HG03108 (cell line): ENCODE data around the gene TMEM145.
"Not testable (repeated sequence)": the region's sequence is repeated elsewhere in the genome, so short reads cannot be mapped to it uniquely, and the experiment has no call there.

ENCODE experiments used
- ATAC-seq: cut with Tn5 transposase; IDR thresholded peaks from one replicate; pipeline ENCODE4 v1.9.1; 2021; ENCODE audit warnings: moderate library complexity; ENCODE audit not compliant: unreplicated experiment

TMEM145 gene

DNA sequence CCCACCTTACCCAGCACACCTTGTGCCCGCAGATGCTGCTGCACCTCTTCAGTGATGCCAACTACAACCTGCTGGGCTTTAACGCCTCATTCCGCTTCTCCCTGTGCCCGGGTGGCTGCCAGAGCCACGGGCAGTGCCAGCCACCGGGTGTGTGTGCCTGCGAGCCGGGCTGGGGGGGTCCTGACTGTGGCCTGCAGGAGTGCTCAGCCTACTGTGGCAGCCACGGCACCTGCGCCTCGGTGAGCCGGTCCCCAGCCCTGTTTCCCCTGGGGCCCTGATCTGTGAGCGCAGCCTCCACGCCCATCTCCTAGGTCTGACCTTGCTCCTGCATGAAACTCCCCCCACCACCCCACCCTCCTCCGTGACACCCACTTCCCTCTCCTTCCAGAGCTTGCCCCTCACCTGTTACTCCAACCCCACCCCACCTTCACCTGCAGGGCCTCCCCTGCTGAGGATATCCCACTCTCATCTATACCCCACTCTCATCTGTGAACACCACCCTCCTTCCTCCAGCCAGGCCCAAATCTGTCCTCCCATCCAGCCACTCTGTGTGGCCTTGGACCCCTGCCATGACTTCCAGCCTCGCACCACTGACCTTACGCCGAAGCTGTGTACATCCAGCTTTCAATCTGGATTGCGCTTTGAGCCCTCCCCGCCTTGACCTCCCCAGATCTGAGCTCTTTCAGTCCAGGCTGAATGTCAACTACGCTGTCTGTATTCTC is 21.0 kb downstream of the TMEM145 start:
- no peak for ATAC-seq

- ATAC-seq = no peak
These were observed 21.7 kb downstream of the TMEM145 start for GRCh38 chr19:42334697-42335373.

DNA sequence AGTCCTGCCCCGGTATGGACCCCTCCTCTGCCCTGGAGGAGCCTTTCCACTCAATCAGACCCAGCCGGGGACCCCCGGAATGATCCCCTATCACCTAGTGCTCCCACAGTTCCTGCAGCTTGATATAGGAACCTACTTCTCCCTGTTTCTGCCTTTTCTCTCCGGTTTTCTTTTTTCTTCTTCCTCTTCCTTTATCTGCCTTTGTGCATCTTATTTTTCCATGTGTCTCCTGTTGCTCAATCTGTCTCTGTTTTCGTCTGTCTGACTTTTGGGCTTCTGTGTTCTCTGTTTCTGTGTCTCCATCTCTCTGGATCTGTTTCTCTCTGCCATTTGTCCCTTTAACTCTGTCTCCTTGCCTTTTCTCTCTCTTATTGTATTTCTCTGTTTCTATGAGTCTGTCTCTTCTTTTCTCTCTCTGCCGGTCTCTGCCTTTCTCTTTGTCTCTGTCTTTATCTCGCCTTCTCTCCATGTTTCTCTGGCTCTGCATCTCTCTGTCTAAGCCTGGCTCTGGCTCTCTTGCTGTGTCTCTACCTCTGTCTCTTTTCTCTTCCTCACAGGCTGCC is 22.3 kb downstream of the TMEM145 start:
- no peak for ATAC-seq

DNA sequence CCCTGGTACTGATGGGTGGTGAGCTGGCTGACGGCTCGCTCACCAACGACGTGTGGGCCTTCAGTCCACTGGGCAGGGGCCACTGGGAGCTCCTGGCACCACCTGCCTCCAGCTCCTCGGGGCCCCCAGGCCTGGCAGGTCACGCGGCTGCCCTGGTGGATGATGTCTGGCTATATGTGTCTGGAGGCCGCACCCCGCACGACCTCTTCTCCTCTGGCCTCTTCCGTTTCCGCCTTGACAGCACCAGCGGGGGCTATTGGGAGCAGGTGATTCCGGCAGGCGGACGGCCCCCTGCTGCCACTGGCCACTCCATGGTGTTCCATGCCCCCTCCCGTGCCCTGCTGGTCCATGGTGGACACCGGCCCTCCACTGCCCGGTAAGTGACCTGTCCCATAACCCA is 22.9 kb downstream of the TMEM145 start:
- no peak for ATAC-seq

DNA sequence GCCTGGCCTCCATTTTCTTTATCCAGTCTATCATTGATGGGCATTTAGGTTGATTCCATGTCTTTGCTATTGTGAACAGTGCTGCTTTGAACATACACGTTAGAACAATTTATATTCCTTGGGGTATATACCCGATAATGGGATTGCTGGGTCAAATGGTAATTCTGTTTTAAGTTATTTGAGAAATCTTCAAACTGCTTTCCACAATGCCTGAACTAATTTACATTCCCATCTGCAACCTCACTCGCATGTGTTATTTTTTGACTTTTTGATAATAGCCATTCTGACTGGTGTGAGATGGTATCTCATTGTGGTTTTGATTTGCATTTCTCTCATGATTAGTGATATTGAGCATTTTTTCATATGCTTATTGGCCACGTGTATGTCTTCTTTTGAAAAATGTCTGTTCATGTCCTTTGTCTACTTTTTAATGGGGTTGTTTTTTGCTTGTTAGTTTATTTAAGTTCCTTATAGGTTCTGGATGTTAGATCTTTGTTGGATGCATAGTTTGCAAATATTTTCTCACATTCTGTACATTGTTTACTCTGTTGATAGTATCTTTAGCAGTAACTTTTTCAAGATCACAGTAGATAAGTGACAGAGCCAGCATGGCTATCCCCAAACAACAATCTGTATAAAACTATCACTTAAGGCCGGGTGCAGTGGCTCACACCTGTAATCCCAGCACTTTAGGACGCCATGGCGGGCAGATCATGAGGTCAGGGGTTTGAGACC is 26.2 kb downstream of the TMEM145 start:
- not testable (repeated sequence) for ATAC-seq

DNA sequence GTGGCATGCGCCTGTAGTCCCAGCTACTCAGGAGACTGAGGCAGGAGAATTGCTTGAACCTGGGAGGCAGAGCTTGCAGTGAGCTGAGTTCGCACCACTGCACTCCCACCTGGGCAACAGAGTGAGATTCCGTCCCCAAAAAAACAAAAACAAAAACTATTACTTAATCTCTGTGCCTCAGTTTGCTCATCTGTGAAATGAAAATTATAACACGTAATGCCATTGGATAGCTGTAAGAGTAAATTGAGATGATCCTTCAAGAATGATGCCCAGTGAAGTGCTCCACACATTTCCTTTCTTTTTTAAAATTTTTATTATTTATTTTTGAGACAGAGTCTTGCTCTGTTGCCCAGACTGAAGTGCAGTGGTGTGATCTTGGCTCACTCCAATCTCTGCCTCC is 26.8 kb downstream of the TMEM145 start:
- ATAC-seq = not testable (repeated sequence)

DNA sequence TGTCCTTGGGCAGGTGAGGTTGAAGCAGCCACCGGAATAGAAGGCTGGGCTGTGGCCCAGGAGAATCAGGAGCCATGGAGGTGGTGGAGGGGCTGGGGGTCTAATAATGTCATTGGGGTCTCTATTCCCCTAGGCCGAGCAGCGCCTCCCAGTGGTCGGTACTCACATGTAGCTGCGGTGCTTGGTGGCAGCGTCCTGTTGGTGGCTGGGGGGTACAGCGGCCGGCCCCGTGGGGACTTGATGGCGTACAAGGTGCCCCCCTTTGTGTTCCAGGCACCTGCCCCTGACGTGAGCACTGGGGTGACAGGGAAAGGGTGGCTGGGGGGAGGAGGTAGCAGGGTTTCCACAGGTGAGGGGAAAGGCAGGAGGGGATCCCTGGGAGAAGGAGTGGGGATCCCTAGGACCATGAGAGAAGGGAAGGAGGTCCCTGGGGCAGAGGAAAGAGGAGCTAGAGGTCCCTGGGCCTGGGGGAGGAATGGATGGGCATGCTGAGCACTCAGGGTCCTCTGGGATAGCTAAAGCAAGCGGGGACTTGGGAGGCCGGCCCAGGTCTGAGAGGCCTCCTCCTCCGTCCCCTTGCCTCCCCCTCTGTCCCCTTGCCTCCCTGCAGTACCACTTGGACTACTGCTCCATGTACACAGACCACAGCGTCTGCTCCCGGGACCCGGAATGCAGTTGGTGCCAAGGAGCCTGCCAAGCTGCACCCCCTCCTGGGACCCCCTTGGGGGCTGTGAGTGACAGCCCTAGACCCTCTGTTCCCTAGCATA is 30.4 kb downstream of the TMEM145 start:
- no peak for ATAC-seq

DNA sequence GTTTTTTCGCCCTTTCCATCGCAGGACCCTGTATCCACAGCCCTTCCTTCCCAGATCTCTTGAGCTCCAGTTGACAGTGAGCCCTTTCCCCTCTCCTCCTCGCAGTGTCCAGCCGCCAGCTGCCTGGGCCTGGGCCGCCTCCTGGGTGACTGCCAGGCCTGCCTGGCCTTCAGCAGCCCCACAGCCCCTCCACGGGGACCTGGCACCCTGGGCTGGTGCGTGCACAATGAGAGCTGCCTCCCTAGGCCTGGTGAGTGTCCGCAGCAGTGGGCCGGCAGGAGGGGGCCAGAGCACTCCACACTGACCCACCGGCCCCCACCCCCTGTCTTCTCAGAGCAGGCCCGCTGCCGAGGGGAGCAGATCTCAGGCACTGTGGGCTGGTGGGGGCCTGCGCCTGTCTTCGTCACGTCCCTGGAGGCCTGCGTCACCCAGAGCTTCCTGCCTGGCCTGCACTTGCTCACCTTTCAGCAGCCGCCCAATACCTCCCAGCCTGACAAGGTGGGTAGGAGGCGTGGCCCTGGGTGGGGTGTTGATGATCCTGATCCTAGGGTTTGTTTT is 31.3 kb downstream of the TMEM145 start:
- no peak for ATAC-seq

DNA sequence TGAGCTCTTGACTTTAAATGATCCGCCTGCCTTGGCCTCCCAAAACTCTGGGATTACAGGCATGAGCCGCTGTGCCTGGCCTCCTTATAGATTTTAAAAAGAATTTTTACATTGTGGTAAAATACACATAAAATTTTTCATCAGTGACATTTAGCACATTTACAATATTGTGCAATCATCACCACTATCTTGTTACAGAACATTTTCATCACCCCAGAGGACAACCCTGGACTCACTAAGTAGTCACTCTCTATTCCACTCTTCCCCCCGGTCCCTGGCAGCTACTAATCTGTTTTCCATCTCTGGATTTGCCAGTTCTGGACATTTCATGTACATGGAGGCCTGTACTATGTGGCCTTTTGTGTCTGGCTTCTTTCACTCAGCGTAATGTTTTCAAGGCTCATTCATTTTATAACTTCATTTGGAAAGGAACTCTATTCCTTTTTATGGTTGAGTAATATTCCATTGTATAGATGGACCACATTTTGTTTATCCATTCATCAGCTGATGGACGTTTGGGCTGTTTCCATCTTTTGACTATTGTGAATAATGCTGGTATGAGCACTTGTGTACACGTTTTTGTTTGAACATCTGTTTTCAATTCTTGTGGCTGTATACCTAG is 32.2 kb downstream of the TMEM145 start:
- no peak for ATAC-seq

GRCh38 chr19:42348211-42348610 is 35.1 kb downstream of the TMEM145 start:
- ATAC-seq = no peak

DNA sequence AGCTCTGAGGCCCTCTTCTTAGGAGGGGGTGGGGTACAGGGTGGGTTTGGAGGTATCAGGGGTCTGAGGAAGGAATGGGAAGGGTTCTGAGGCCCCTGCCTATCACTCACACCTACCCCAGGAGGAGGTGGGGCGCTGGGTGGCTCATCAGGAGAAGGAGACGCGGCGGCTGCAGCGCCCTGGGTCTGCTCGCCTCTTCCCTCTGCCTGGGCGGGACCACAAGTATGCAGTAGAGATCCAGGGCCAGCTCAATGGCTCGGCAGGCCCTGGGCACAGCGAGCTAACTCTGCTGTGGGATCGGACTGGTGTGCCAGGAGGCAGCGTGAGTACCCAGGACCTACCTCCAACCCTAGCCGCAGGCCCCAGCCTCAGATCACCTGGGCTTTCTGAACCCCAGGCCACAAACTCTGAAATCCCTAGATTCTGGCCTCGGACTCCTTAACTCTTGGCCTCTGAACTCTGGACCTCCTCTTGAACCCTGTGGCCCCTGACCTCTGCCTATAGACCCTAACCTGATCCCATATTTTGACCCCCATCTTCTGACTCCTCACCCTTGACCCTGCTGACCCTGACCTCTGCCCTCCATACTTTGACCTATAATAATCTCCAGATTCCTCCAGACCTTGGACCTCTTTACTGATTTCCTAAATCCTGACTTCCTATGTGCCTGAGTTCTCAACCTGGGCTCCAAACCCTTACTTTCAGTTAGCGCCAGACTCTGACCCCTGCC is 36.4 kb downstream of the TMEM145 start:
- no peak for ATAC-seq

- ATAC-seq = no peak
These were observed 37.3 kb downstream of the TMEM145 start for GRCh38 chr19:42350417-42350816.

DNA sequence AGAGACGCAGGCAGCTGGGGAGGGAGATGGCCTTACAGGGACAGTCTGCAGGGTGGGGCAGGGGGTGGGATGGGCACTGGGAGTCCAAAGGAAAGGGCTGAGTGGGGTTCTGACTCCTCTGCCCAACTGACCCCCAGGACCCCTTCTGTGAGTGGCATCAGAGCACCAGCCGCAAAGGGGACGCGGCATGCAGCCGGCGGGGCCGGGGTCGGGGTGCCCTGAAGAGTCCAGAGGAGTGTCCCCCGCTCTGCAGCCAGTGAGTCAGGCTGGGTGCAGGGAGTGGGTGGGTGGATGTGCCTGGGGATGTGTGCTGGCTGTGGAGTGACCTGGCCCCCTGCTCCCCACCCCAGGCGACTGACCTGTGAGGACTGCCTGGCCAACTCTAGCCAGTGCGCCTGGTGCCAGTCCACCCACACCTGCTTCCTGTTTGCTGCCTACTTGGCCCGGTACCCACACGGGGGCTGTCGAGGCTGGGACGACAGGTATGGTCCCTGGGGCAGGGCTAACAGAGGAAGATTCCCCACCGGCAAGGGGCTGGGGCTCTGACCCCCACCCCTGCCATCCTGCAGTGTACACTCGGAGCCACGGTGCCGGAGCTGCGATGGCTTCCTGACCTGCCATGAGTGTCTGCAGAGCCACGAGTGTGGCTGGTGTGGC is 38.1 kb downstream of the TMEM145 start:
- no peak for ATAC-seq

GRCh38 chr19:42352301-42353259 is 39.5 kb downstream of the TMEM145 start:
- no peak for ATAC-seq

DNA sequence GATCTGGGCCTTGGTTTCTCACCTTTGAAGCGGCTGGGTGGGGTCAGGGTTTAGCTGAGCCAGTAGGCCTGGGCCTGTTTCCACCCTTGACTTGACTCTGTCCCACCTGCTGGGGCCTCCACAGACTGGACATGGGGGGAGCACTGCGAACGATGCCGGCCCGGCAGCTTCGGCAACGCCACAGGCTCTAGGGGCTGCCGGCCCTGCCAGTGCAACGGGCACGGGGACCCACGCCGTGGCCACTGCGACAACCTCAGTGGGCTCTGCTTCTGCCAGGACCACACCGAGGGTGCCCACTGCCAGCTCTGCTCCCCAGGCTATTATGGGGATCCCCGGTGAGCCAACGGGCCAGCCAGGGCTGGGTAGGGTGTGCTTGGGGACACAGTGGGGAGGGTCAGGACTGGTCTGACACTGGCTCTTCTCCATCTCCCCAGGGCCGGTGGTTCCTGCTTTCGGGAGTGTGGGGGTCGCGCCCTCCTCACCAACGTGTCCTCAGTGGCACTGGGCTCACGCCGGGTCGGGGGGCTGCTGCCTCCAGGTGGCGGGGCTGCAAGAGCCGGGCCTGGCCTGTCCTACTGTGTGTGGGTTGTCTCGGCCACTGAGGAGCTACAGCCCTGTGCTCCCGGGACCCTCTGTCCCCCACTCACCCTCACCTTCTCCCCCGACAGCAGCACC is 40.4 kb downstream of the TMEM145 start:
- ATAC-seq = no peak

DNA sequence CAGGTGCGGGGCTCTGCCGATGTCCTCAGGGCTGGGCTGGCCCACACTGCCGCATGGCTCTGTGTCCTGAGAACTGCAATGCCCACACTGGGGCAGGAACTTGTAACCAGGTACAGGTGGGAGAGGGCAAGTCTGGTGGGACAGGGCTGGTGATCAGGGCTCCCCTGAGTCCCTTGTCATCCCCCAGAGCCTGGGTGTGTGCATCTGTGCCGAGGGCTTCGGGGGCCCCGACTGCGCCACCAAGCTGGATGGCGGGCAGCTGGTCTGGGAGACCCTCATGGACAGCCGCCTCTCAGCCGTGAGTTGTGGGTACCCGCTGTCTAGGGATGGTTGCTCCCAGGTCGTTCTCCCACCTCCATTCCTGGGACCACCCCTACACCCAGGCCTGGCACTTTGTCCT is 42.8 kb downstream of the TMEM145 start:
- ATAC-seq = no peak

GRCh38 chr19:42356686-42357085 is 43.6 kb downstream of the TMEM145 start:
- ATAC-seq = no peak
